ENCODE results near the gene SEMA6A. TPM values are rescaled to one million over a fixed set of nuclear protein-coding genes. Genes with fewer than 3 reads are reported as not detected.

The SEMA6A gene
- total and polyA plus RNA-seq, 2 experiments from 2014 or later, result 233 to 400 TPM

- peaks cover 10% of the 10 kb centered on the region for H3K4me1 Mint-ChIP-seq
- no peaks in the 10 kb centered on the region for H3K27me3 ChIP-seq (ENCODE audit: insufficient read depth)
- H3K36me3 Mint-ChIP-seq (ENCODE audit: low read depth), result no peaks in the 10 kb centered on the region
- no peaks in the 10 kb centered on the region for H3F3A ChIP-seq (replicated peaks; ENCODE audit: low read depth)
- no peaks in the 10 kb centered on the region for H3K79me2 ChIP-seq (replicated peaks; ENCODE audit: insufficient read depth)
- no peaks in the 10 kb centered on the region for H4K20me1 ChIP-seq (replicated peaks; ENCODE audit: insufficient read depth)
- no peak for ATAC-seq
- H3K4me3 Mint-ChIP-seq, result no peak overlapping the region
- 0 out of 2 replicates have a peak, but pooled peaks cover 9% of the 10 kb centered on the region for H3K9me2 ChIP-seq (ENCODE audit: insufficient read depth)
- H3K36me3 ChIP-seq (ENCODE audit: insufficient read depth), result no peaks in the 10 kb centered on the region
- DNase-seq (ENCODE audit: low spot score), result no peak
- no peak overlapping the region for H3K4me3 ChIP-seq
- no peak for TF ChIP-seq EZH2 (IDR thresholded peaks at IDR 0.05; ENCODE audit: low read depth, unreplicated experiment)
- TF ChIP-seq EZH2phosphoT487 (IDR thresholded peaks at IDR 0.05; ENCODE audit: unreplicated experiment), result no peak
- no peak for TF ChIP-seq NANOG (IDR thresholded peaks at IDR 0.05; ENCODE audit: borderline replicate concordance)
- TF ChIP-seq CTCF (conservative IDR thresholded peaks at IDR 0.05; ENCODE audit: low read depth in 2 of 2), result no peak
- TF ChIP-seq REST (IDR thresholded peaks at IDR 0.05; ENCODE audit: unreplicated experiment), result no peak
- no peak for TF ChIP-seq ETS1 (IDR thresholded peaks at IDR 0.05)
- no peak for TF ChIP-seq CREB1 (CRISPR knock-in tag; IDR thresholded peaks at IDR 0.05; ENCODE audit: low read depth)
- no peak for TF ChIP-seq POLR2AphosphoS5 (IDR thresholded peaks at IDR 0.05; ENCODE audit: low read depth)
- no peak for TF ChIP-seq STAT1 (IDR thresholded peaks at IDR 0.05; ENCODE audit: unreplicated experiment)
- TF ChIP-seq ZNF331 (CRISPR knock-in tag; IDR thresholded peaks at IDR 0.05; ENCODE audit: low read depth), result no peak
- TF ChIP-seq ZNF462 (CRISPR knock-in tag; IDR thresholded peaks at IDR 0.05), result no peak
- TF ChIP-seq ZNF114 (CRISPR knock-in tag; IDR thresholded peaks at IDR 0.05), result no peak
- TF ChIP-seq JUNB (IDR thresholded peaks at IDR 0.05; ENCODE audit: unreplicated experiment), result no peak
- H3K4me1 ChIP-seq (ENCODE audit: insufficient read depth), result peaks cover 3% of the 10 kb centered on the region
- no peak overlapping the region for H3K4me2 ChIP-seq
- H3K27ac ChIP-seq (ENCODE audit: low read depth), result no peak overlapping the region
- no peak overlapping the region for H2AFZ ChIP-seq
- no peak overlapping the region for H3K27ac Mint-ChIP-seq
- no peaks in the 10 kb centered on the region for H3K9me3 Mint-ChIP-seq
- peaks cover 2% of the 10 kb centered on the region for H3K27me3 Mint-ChIP-seq (ENCODE audit: insufficient read depth, low read depth, poor library complexity)
These were observed 164.9 kb downstream of the SEMA6A start for GRCh38 chr5:116409591-116410296.

Data from GM23338 (cell line).